T-helper 1 cell (primary cell): ENCODE data around the gene PCDH9.
"Not testable (repeated sequence)": the region's sequence is repeated elsewhere in the genome, so short reads cannot be mapped to it uniquely, and the experiment has no call there.

Experiments used
- DNase-seq, 5 donors: peaks; one replicate each; pipeline ENCODE4 v3.0.0-alpha.2; 2012 to 2020

PCDH9 gene

DNA sequence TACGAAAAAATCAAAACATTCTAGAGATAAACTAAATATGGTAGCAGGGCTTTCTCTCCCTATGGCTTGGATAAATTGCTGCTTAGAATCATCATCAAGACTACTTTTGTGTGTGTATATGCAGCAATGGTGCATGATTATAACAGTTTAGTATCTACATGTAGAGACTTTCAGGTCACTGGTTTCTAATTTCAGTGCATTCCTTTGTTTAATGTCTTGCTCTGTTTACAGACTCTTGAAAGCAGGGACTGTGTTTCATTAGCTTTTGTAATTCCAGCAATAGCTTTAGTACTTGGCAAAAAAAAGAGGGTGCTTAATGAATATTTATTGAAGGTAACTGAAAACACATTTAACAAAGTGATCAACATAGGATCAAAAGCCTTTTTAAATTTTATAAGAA is 420.7 kb downstream of the PCDH9 start:
- DNase-seq = no peak

DNA sequence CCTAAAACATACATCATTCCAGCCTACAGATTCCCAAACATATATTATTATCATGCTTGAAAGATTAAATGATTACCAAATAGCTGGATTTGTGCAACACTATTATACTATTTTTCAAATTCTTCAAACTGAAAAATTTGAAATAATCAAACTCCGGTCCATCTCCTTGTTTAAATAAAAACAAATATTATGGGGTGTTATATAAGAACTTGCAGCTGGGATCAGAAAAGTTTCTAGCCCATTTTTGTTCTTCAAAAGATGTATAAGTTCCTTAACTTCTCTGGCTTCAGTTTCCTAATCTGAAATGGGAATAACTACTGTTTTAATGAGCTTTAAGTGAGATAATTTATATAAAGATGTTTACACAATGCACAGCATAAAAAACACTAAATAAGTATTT is 422.9 kb downstream of the PCDH9 start:
- no peak for DNase-seq

DNA sequence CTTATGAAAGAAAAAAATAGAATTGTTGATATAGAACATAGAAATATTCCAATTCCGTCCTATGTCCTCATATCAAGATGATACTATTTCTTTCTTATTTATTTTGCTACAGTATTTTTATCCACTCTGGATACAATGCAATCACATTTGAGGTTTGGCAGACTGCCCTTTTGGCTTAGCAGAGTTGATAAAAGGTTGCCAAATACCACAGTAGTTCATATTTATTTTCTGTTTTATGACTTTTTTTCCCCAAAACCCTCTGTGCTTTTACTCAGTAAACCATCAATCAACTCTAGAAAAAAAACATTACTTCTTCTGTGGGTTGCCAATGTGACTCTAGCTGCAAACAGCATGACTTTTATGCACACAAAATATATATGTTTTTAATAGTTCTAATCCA is 424.5 kb downstream of the PCDH9 start:
- DNase-seq = no peak

DNA sequence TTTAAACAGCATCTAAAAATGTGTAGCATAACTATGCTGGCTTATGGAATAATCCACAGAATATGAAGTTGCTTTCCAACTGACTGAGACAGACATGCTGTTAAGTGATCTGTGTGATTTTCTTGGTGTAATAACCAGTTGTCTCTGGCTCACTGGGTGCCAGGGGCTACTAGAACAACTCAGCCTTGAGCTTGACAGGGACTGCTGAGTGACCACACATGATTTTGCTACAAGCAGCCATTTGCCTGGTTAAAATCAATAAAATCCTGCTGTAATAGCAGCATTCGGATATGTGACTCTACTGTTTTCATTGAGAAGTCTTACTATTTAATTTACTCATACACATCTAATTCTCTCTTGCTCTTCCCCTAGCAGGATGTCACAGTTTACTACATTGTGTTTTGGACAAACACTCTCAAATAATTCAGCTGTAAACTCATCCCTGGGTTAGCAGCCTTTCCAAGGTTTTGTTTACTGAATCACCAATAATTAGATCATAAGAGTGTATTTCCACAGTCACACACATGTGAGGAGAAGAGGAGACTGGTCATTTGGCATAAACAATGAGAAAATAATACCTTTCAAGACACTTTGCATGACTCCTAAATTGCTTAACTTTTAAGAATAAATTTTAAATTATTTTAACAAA is 426.2 kb downstream of the PCDH9 start:
- DNase-seq = no peak

DNA sequence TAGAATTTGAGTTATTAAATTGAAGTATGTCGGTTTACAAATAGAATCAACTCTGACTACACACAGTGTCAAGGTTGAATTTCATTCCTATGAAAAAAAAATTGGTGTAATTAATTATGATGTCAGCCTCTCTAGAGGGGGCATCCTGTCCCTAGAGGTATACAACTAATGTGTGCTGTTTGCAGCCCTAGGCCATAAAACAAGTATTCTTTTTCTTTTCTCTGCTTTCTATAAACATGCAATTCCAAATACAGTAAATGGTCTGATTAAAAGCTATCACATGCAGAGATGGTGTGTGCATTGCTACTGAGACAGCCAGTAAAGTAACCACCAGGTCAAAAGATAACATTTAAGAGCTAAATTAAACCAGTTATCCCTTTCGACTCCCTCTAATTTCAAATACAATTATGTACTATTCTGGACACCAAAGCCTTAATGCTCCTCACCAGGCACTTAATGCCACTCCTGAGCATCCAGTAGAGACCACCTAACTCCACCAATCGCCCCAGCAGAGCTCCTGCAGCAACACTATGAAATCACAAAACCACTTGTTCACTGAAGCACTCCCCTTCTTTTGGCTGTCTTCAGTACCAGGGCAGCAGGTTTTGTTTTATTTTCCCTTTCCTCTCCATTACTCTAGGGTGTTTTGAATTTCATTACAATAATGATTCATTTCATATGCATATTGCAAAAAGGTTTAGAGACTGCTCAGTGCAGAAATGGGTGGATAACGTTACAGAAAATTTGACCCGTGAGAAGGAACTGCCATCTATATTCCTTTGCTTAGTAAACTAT is 426.9 kb downstream of the PCDH9 start:
- no peak for DNase-seq

DNA sequence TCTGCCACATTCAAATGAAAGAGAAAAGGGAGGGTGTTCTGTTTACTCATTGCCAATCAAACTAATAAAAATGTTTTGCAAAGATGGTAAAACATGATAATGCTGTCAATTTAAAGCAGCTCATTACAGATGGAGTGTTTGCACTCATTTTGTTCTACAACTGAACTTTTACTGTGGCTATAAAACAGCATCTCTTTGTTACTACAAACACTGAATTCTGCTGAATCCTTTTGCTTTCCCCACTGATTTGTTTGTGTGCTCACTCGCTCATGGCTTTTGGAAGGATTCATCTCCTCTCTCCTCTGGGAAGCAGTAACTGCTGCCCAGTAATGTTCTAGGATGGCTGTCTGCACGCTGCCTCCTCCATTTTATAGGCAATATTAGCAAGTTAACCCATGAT is 434.5 kb downstream of the PCDH9 start:
- DNase-seq = no peak

DNA sequence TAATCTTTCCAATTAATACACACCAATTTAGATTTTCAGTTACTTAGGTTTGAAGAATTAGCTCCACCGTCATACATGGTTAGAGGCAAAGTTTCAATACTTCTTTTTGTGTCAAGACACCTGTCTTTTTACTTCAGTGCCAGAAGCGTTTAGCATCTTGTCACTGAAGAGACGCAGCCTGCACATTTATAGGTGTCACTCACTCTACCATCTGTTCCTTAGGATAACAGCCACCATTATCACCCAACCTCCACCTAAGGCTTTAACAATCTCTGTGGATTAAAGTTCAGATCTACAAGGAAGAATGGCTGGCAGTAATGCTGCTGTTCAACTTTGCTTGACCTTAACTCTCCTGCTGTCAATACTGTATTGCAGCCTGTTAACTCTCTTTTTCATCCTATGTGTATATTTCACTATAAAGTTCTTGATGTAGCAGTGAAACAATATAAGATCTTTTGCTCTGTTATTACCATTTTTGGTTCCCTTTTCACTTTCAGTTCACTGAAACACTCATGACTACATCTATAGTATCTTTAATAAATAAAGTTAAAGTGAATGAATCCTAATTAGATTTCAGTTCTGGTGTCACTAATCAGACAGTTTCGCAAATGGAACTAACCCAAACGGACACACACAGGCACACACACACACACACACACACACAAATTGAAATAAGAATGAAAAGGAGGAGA is 435.6 kb downstream of the PCDH9 start:
- DNase-seq = no peak

DNA sequence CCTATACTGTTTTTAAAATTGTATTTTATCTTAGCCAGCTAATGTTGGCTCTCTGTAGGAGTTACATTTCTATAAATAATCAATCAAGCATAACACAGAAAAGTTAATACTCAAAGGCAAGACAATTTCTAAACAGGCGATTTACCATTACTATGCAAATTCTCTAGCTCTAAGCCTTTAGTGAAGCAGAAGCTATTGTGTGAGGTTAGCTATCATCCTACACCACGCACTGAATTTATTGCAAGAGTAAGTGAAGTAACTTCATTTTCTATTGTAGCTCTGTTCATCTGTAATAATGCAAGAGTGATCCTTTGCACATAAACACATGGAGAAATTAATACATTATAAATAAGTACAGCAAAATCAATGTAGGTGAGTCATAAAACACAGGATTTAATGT is 439.3 kb downstream of the PCDH9 start:
- DNase-seq = no peak

DNA sequence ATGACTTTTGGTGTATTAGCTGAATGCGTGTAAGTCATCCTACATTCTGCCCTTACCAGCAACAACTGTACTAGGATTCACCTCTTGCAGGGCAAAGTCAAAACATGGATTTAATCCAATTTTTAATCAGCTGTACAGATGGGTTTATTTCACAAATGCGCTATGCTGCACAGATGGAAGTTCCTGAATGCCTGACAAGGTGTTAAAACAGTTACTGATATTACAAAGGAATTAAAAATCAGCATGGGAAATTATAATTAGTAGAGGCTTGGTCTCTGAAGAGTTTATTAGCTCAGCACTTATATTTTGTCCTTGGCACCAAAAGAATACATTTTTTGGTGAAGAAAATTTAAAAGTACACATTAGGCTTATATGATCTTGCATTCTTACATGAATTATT is 448.9 kb downstream of the PCDH9 start:
- no peak for DNase-seq

DNA sequence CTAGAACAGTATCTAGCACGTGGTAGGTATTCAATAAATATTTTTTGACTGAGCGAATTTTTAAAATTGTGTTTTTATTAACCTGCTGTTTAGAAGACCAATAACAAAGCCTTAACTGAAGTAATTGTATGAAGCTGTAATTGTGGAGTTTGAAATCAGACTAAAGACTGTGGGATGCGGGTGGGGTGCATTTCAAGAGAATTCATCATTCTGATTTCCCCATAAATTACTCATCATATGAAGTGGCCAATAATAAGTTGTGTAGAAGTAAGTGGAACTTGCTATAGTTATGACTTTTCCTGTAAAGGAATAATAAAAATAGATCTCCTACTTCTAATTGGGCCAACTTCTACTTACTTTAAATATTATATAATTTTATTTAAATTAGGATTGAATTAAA is 449.3 kb downstream of the PCDH9 start:
- DNase-seq = no peak

DNA sequence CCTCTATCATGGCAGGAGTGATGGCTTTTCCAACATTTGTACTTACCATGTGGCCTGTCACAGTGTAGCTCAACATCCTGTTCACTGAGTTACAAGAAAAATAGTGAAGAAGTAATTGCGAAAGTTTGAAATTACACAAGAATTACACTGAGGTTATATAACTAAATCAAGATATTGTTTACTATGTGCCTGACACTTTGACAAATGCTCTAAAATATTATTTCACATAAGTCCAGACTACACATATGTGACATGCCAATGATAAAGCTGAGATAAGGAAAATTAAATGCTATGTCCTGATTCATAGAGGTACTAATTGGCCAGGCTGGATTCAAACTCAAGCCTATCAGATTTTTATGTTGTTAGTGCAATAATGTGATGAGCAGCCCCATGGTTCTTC is 451.7 kb downstream of the PCDH9 start:
- DNase-seq = no peak

DNA sequence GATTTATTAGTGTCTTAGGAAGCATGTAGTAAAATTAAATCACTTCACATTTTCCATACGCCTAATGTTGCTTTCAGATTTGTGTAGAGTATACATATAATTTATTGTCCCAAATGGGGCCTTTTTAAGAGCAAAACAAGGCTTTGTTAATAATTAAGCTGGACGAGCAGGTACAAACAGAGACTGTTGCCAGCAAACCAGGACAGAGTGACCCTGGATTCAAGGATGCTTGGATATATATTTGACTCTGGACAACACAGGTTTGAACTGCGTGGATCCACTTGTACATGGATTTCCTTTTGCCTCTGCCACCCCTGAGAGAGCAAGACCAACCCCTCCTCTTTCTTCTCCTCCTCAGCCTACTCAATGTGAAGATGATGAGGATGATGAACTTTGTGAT is 454.9 kb downstream of the PCDH9 start:
- no peak for DNase-seq

DNA sequence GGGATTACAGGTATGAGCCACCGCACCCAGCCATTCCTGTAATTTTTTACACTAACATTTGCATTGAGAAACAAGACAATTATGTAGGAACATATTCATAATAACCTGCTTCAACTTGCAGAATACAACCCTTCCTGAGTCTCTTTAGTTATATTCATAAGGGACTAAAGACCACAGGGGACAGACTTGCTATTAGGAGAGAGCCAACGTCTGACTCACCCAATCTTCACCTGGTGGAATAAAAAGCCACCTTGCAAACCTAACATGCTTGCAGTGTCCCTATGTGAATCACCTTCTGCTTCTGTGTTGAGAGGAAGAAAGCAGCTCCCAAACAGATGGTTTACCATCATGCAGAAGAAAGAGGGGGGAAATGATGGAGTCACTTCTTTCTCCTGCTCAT is 456.1 kb downstream of the PCDH9 start:
- DNase-seq = no peak

DNA sequence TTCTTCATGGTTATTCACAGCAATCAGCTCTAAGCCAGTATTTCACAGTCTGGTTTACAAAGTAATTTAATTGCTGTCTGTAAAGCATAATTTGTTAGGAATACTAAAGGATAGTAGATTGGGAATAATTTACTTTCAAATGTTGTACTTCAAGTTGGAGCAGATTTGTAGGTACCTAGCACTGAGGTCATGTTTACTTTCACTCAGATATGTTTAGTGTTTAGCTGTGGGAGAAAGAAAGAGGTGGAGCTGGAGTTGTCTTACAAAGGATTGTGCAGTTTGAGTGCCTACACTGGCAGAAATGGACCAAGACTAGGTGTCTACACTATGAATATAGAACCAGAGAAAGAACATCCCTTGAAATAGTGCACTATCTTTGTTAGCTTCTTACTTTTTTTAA is 464.6 kb downstream of the PCDH9 start:
- no peak for DNase-seq

DNA sequence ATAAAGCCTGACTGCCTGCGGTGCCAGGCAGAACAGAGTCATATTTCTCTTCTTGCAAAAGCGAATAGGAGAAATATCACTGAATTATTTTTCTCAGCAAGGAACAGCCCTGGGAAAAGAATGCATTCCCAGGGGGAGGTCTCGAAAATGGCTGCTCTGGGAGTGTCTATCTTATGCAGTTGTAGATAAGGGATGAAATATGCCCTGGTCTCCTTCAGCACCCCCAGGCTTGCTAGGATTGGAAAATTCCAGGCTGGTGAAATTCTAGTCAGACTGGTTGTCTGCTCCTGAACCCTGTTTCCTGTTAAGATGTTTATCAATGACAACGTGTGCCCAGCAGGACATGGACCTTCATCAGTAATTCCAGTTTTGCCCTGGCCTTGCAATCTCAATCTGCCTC is 469.5 kb downstream of the PCDH9 start:
- DNase-seq = not testable (repeated sequence)

DNA sequence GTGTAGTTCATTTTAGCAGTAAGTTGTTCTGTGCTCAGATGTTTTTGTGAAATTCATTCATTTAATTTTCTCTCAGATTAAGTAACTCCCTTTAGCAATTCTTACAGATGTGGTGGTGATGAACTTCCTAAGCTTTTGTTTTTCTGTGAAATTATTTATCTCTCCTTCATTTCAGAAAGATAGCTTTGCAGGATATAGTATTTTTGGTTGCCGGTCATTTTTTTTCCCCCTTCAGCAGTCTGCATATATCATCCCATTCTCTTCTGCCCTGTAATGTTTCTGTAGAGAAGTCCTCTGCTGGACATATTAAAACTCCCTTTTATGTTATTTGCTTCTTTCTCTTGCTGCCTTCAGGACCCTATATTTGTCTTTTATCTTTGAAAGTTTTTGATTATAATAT is 470.2 kb downstream of the PCDH9 start:
- DNase-seq = no peak

DNA sequence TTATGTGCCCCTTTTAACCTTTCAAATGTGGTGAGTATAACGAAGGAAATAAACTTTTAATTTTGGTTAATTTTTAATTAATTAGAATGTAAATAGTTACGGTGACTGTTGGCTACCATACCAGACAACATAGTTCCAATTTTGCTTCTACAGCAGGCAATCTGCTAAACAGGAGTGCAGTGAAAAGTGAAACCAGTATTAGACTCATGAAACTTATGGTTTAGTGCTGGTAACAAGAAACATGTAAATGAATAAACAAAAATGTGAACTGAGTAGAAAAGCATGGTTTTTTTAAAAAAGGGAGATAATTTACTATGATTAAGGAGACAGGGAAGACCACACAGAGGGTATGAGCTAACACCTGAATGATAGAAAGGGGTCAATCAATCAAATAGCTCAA is 478.4 kb downstream of the PCDH9 start:
- no peak for DNase-seq

DNA sequence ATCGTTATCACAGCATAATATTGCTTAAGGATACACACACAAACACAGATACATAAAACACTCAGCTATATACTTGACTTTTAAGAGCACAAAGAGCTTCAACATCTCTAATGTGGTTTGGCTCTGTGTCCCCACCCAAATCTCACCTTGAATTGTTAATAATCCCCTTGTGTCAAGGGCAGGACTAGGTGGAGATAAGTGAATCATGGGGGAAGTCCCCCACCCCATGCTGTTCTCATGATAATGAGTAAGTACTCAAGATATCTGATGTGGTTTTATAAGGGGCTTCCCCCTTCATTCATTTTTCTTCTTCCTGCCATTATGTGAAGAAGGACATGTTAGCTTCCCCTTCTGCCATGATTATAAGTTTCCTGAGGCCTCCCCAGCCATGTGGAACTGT is 481.4 kb downstream of the PCDH9 start:
- no peak for DNase-seq

DNA sequence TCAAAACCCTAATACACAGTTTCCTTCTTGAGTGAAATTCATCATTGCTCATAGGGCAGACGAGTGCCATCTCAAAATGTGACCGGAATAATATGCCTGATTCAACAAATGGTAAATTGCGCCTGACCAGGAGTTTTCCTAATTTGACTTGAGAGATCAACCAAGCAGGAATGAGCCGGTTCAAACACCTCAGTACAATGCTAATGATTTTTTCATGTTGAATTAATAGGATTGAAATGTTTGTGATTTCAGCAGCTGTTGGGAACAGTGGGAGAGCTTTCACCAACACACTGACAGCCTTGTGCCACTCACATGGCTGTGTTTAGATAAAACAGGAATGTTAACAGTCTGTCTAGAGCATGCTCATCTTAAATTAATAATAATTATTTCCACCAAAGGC is 484.8 kb downstream of the PCDH9 start:
- DNase-seq = no peak

DNA sequence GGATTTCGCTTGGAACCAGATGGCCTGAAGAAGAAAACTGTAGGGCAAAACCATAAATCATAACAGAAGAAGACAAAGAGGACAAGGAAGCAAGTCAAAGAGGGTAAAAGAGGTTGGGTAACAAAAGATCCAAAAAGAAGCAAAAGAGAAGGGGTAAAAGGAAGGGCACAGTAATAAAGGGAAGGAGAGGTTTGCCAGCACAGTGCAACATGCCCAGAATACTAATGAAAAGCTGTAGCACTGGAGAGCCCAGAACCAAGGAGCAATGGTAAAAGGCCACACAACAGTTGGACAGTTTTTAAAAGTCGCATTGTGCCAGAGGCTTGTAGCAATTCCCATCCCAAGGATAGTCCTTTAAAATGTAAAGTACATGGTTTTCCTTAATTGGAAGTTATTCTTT is 506.6 kb downstream of the PCDH9 start:
- no peak for DNase-seq

DNA sequence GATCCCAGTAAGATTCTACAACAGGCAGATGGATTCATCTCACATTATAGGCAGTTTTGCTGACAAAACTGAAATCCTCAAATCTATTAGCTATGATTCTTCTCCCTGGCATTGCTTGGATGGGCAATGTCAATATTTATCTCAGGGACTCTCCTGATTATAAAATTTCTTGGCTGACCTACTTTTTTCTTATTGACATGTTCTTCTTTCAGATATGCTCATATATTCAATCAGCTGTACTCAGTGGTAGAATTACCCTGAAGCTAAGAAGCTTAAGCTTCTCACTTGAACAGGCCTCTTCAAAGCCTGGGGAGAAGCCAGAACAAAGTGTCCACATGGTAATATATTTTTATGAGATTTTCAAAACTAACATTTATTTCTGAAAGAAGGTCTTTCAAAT is 513.6 kb downstream of the PCDH9 start:
- no peak for DNase-seq

DNA sequence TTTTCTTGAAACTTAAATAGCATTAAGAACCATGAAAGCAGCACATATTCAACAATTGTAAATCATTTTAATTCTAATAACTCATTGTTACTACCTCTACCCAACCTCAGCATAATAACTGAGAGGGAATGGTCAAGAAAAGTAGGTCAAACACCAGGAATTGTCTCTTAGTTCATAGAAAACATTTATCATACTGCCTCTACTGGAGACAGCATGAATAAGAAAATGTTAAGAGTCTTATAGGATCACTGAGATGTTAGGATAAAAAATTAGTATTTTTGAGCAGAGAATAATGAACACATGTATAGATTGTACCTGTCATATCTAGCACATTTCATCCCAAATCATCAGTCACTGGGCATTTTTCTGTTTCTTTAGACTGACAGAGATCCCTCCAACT is 515.3 kb downstream of the PCDH9 start:
- no peak for DNase-seq

DNA sequence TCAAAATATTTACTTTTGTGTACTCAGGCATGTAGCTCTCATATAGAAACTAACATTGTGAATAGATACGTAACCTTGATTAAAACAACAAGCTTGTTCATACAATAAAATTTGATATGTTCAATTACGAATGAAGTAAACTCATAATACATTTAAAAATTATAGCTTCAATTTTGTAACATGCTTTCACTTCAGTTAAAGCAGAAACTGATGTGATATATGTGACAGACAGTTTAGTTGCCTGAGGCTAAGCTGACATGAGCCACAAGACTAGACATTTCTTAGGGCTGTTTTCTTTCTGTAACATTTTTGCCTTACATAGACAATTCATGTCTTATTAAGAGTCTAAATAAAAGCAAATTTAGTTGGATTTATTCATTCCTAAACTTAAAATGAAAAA is 526.0 kb downstream of the PCDH9 start:
- DNase-seq = no peak

DNA sequence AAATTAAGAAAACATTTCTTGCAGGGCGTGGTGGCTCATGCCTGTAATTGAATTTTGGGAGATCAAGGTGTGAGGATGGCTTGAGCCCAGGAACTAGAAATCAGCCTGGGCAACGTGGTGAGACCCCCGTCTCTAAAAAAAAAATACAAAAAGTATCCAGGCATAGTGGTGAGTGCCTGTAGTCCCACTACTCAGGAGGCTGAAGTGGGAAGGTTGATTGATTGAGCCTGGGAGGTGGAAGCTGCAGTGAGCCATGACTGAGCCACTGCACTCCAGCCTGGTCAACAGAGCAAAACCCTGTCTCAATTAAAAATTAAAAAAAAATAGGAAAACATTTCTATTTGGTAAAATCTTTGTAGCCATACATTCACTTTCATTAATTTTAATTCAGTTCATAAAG is 526.5 kb downstream of the PCDH9 start:
- no peak for DNase-seq
